ENCODE results near the gene MMD.

- TF ChIP-seq EZH2 (IDR thresholded peaks at IDR 0.05) = no peak
- TF ChIP-seq POLR2AphosphoS5 (IDR thresholded peaks at IDR 0.05; ENCODE audit: borderline replicate concordance, low read depth, low read length) = no peak
- no peak for TF ChIP-seq FOXP2 (optimal IDR thresholded peaks at IDR 0.05; ENCODE audit: control extremely low read depth, extremely low read length, insufficient read depth)
These were observed 5.6 kb downstream of the MMD start for GRCh38 chr17:55416000-55416399.

All from SK-N-MC (cell line).